PC-9 (cell line): Measurements from ENCODE around the gene PRKAG1.

Source experiments
- CTCF ChIP-seq: fragments of 200-600 bp; sonication (generic); conservative IDR thresholded peaks from 2 replicates; pipeline ENCODE4 v1.6.1; 2017; ENCODE audit warnings: mixed run types, antibody characterized with exemption, mild to moderate bottlenecking, moderate library complexity
- EZH2 ChIP-seq: fragments of 200-600 bp; sonication (generic); IDR thresholded peaks from 2 replicates; pipeline ENCODE4 v1.8.0; 2017; ENCODE audit warnings: antibody characterized with exemption, low read depth

- TF ChIP-seq CTCF (no peak), EZH2 (no peak)
Observed at GRCh38 chr12:49046129-49046895, 27.7 kb upstream of the PRKAG1 start.
